GM12878 (cell line): ENCODE measurements around the gene CFAP97D2. TPM values are rescaled to one million over a fixed set of nuclear protein-coding genes. Genes with fewer than 3 reads are reported as not detected.

Experiments used
- BCLAF1 ChIP-seq: fragments of 450-650 bp; IDR thresholded peaks from 2 replicates; pipeline ENCODE4 v1.6.1; 2017; ENCODE audit warnings: antibody characterized with exemption, mild to moderate bottlenecking, moderate library complexity
- DPF2 ChIP-seq: fragments of 450-650 bp; IDR thresholded peaks from 2 replicates; pipeline ENCODE4 v1.6.1; 2017; ENCODE audit warnings: mild to moderate bottlenecking
- JUNB ChIP-seq: IDR thresholded peaks from 2 replicates; pipeline ENCODE4 v1.6.1; 2016; ENCODE audit warnings: antibody characterized with exemption, mild to moderate bottlenecking
- PAX8 ChIP-seq: fragments of 450-650 bp; IDR thresholded peaks from 2 replicates; pipeline ENCODE4 v1.6.1; 2017; ENCODE audit warnings: mild to moderate bottlenecking, moderate library complexity
- SREBF1 ChIP-seq: IDR thresholded peaks from 2 replicates; pipeline ENCODE4 v1.6.1; 2012; ENCODE audit warnings: mild to moderate bottlenecking, low read length
- STAT1 ChIP-seq: fragments of 450-650 bp; conservative IDR thresholded peaks from 2 replicates; pipeline ENCODE4 v1.6.1; 2014; ENCODE audit warnings: antibody characterized with exemption, mild to moderate bottlenecking
- polyA plus RNA-seq, 11 experiments: library from polyadenylated mRNA; depleted of rRNA in 4 of 11; unstranded in 6 of 11; stranded (reverse) in 5 of 11; fragments of >200 nt; fragmentation: Nextera tagmentation in 4 of 11; fragmentation: Illumina TruSeq in 1 of 11; extraction: Ambion mirVana in 4 of 11; extraction: Trizol in 1 of 11; gene quantifications; 1 replicate in 1 of 11; 2 replicates in 10 of 11; pipeline versions ENCODE4 v1.2.1 to v1.2.3, GENCODE V29; 2011 to 2016; ENCODE audit warnings: inconsistent platforms in 2 of 11, missing spikeins in 2 of 11, low read depth in 1 of 11
- total RNA-seq, 4 experiments: library from RNA; depleted of rRNA in 3 of 4; stranded (reverse); fragments of >200 nt in 3 of 4; fragmentation: Illumina TruSeq in 1 of 4; extraction: Trizol in 1 of 4; gene quantifications; 2 replicates each; pipeline versions ENCODE4 v1.2.1 to v1.2.3, GENCODE V29; 2013 to 2021
- TF ChIP-seq, protein P1 (sequence below): fragments of 450-650 bp; formaldehyde crosslinking; IDR thresholded peaks from 2 replicates; pipeline ENCODE4 v1.4.0; 2020; ENCODE audit warnings: mild to moderate bottlenecking, moderate library complexity

CFAP97D2 gene
- total and polyA plus RNA-seq, 10 of the 15 experiments (the other 5 are each of a cell fraction or from before 2014, with no cell fraction given), result not detected

DNA sequence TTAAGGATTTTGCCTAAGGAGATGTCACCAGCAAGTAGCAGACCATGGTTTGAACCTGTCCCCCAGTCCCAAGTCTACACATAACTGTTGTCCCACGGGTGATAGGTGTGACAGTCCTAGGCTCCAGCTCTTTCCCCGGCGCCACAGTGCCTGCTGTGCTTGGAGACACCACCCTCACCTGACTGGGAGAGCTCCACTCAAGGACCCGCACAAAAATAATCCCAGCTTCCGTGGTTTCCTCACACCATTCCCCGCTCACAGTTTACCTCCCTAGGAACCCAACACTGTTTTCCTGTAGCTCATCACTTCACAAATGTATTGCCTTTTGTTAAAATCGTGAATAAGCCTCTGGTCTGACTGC lies 26.8 kb upstream of the CFAP97D2 start (continued):
- TF ChIP-seq BCLAF1 (no peak), DPF2 (no peak), STAT1 (no peak), PAX8 (no peak), JUNB (no peak), SREBF1 (no peak)
- TF ChIP-seq, protein P1, sequence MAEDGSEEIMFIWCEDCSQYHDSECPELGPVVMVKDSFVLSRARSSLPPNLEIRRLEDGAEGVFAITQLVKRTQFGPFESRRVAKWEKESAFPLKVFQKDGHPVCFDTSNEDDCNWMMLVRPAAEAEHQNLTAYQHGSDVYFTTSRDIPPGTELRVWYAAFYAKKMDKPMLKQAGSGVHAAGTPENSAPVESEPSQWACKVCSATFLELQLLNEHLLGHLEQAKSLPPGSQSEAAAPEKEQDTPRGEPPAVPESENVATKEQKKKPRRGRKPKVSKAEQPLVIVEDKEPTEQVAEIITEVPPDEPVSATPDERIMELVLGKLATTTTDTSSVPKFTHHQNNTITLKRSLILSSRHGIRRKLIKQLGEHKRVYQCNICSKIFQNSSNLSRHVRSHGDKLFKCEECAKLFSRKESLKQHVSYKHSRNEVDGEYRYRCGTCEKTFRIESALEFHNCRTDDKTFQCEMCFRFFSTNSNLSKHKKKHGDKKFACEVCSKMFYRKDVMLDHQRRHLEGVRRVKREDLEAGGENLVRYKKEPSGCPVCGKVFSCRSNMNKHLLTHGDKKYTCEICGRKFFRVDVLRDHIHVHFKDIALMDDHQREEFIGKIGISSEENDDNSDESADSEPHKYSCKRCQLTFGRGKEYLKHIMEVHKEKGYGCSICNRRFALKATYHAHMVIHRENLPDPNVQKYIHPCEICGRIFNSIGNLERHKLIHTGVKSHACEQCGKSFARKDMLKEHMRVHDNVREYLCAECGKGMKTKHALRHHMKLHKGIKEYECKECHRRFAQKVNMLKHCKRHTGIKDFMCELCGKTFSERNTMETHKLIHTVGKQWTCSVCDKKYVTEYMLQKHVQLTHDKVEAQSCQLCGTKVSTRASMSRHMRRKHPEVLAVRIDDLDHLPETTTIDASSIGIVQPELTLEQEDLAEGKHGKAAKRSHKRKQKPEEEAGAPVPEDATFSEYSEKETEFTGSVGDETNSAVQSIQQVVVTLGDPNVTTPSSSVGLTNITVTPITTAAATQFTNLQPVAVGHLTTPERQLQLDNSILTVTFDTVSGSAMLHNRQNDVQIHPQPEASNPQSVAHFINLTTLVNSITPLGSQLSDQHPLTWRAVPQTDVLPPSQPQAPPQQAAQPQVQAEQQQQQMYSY (CRISPR knock-in tag), result no peak
